Measurements from ENCODE around the gene TMEM120B.

TMEM120B gene

DNA sequence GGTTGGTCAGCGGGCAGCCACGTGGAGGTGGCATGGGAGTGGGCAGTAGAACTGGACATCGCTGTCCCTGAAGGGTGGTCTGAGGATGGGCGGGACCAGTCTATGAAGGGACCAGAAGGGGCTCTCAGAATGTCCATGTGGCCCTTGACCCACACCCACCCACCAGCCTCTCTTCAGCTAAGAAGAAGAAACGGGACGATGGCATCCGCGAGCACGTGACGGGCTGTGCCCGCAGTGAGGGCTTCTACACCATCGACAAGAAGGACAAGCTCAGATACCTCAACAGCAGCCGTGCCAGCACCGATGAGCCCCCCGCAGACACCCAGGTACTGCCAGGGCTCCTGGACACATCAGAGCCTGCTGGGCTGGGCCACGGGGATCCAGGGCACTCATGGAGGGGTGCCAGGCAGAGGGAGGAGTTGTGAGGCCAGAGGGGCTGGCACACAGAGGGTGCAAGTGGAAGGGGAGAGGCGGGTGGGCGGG lies 112.5 kb downstream of the TMEM120B start:
- no peak overlapping the region for H3K4me3 ChIP-seq (ENCODE audit: insufficient read depth, low read depth, low read length, poor library complexity, severe bottlenecking)
- H3K27ac ChIP-seq (ENCODE audit: insufficient read depth, low read length, poor library complexity, severe bottlenecking), result no peak overlapping the region
- DNase-seq, result no peak

DNA sequence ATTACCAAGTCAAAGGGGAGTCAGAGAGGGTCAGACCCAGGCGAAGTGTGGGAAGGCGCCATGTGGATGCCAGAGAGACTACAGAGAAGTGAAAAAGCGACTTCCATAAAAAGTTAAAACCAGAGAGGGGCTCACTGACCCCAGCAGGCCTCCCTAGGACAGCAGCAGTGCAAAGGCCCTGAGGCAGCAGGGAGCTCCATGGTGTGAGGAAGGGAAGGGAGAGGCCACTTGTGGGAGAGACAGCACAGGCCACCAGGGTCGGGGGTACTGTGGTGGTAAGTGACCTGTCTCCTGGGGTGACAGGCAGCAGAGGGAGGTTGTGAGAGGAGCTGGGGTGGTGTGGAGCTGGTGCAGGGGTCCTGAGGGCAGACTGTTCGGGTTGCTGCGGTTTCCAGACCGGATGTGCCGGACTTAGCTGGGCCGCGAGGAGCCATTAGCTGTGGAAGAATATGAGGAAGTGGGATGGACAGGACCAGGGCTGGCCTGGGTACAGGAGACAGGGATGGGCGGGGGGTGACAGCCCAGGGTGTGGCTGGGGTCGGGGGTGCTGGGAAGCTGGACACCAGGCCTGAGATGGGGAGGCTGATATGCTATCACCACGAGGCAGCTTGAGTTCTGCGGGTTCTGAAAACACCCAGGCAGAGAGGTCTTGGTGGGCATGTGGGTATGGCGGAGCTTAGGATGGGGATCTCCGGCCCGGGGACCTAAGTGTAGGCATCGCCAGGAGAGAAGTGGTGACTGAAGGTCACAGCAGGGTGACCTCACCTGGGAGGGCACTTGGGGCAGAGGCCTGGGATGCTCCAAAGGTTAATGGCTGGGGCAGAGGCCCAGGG lies 114.0 kb downstream of the TMEM120B start:
- H3K4me1 ChIP-seq (ENCODE audit: control insufficient read depth, insufficient read depth, low read length, poor library complexity, severe bottlenecking), result no peaks in the 10 kb centered on the region

More for the DNA sequence above, 112.5 kb downstream of the TMEM120B start:
- Histone ChIP-seq H3K27me3 (replicated peaks; ENCODE audit: control insufficient read depth, insufficient read depth, low read length, poor library complexity, severe bottlenecking) (no peaks in the 10 kb centered on the region), H3K36me3 (ENCODE audit: control insufficient read depth, insufficient read depth, low read length) (peaks cover 77% of the 10 kb centered on the region), H3K4me1 (ENCODE audit: control insufficient read depth, insufficient read depth, low read length, poor library complexity, severe bottlenecking) (no peaks in the 10 kb centered on the region), H3K9me3 (ENCODE audit: control insufficient read depth, low read length) (no peaks in the 10 kb centered on the region)

DNA sequence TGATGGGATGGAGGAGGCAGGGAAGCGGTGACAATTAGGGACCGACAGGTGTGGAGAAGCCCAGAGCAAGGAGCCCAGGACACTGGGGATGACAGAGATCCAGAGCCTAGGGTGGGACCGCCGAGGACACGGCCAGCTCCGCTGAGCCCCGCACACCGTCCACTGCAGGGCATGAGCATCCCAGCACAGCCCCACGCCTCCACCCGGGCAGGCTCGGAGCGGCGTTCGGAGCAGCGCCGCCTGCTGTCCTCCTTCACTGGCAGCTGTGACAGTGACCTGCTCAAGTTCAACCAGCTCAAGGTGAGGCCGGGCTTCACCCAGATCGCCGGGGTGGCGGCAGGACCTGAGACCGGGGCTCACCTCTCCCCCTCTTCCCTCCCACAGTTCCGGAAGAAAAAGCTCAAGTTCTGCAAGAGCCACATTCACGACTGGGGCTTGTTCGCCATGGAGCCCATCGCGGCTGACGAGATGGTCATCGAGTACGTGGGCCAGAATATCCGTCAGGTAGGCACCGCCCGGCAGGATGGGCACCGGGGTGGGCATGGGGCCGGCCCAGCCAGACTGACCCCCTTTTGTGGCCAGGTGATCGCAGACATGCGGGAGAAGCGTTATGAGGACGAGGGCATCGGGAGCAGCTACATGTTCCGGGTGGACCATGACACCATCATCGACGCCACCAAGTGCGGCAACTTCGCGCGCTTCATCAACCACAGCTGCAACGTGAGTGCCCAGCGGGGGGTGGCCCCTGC lies 115.0 kb downstream of the TMEM120B start:
- Histone ChIP-seq H3K4me1 (ENCODE audit: control insufficient read depth, insufficient read depth, low read length, poor library complexity, severe bottlenecking) (no peaks in the 10 kb centered on the region), H3K4me3 (ENCODE audit: insufficient read depth, low read depth, low read length, poor library complexity, severe bottlenecking) (no peak overlapping the region), H3K27me3 (replicated peaks; ENCODE audit: control insufficient read depth, insufficient read depth, low read length, poor library complexity, severe bottlenecking) (no peaks in the 10 kb centered on the region), H3K36me3 (ENCODE audit: control insufficient read depth, insufficient read depth, low read length) (peaks cover 75% of the 10 kb centered on the region), H3K27ac (ENCODE audit: insufficient read depth, low read length, poor library complexity, severe bottlenecking) (no peak overlapping the region), H3K9me3 (ENCODE audit: control insufficient read depth, low read length) (no peaks in the 10 kb centered on the region)
- no peak for DNase-seq

More for the DNA sequence above, 114.0 kb downstream of the TMEM120B start:
- no peaks in the 10 kb centered on the region for H3K9me3 ChIP-seq (ENCODE audit: control insufficient read depth, low read length)
- H3K27me3 ChIP-seq (replicated peaks; ENCODE audit: control insufficient read depth, insufficient read depth, low read length, poor library complexity, severe bottlenecking), result no peaks in the 10 kb centered on the region
- no peak for DNase-seq
- H3K4me3 ChIP-seq (ENCODE audit: insufficient read depth, low read depth, low read length, poor library complexity, severe bottlenecking), result no peak overlapping the region
- H3K36me3 ChIP-seq (ENCODE audit: control insufficient read depth, insufficient read depth, low read length), result peaks cover 78% of the 10 kb centered on the region
- H3K27ac ChIP-seq (ENCODE audit: insufficient read depth, low read length, poor library complexity, severe bottlenecking), result no peak overlapping the region

DNA sequence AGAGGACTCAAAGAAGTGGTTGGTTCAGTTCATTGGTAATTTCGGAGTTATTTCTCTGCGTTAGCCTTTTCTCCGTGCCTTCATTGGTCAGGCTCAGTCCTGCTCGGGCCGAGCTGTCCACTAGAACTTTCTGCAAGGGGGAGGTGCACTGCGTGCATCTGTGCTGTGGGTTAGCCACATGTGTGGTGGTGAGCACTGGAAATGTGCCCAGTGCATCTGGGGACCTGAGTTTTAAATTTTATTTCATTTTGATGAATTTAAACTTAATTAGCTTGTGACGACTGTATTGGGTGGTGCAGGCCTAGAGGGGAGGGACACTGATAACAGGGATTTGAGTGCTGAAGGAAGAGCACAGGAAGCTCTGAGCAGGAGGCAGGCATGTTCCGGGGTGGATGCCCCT lies 115.8 kb downstream of the TMEM120B start:
- Histone ChIP-seq H3K4me1 (ENCODE audit: control insufficient read depth, insufficient read depth, low read length, poor library complexity, severe bottlenecking) (no peaks in the 10 kb centered on the region), H3K27me3 (replicated peaks; ENCODE audit: control insufficient read depth, insufficient read depth, low read length, poor library complexity, severe bottlenecking) (no peaks in the 10 kb centered on the region), H3K4me3 (ENCODE audit: insufficient read depth, low read depth, low read length, poor library complexity, severe bottlenecking) (no peak overlapping the region), H3K27ac (ENCODE audit: insufficient read depth, low read length, poor library complexity, severe bottlenecking) (no peak overlapping the region), H3K36me3 (ENCODE audit: control insufficient read depth, insufficient read depth, low read length) (peaks cover 70% of the 10 kb centered on the region), H3K9me3 (ENCODE audit: control insufficient read depth, low read length) (no peaks in the 10 kb centered on the region)
- no peak for DNase-seq

DNA sequence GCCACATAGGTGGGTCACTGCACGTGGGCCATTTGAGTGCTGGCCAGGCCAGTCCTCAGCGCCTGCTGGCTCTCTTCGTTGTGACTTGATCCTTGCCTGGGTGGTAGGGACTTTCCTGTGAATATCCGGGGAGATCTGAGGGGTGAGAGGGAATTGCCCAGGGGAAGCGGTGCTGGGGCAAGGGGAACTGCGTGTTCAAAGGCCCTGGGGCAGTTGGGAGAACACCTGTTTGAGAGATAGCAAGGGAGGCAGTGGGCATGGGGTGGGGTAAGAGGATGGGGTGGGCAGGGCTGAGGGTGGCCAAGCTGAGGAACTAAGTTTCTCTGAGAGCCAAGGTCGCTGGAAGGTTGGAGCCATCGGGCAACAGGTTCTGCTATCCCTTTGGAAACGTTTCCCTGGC lies 116.3 kb downstream of the TMEM120B start:
- Histone ChIP-seq H3K4me3 (ENCODE audit: insufficient read depth, low read depth, low read length, poor library complexity, severe bottlenecking) (no peak overlapping the region), H3K27ac (ENCODE audit: insufficient read depth, low read length, poor library complexity, severe bottlenecking) (no peak overlapping the region), H3K9me3 (ENCODE audit: control insufficient read depth, low read length) (no peaks in the 10 kb centered on the region), H3K27me3 (replicated peaks; ENCODE audit: control insufficient read depth, insufficient read depth, low read length, poor library complexity, severe bottlenecking) (no peaks in the 10 kb centered on the region), H3K36me3 (ENCODE audit: control insufficient read depth, insufficient read depth, low read length) (peaks cover 65% of the 10 kb centered on the region), H3K4me1 (ENCODE audit: control insufficient read depth, insufficient read depth, low read length, poor library complexity, severe bottlenecking) (no peaks in the 10 kb centered on the region)
- no peak for DNase-seq

DNA sequence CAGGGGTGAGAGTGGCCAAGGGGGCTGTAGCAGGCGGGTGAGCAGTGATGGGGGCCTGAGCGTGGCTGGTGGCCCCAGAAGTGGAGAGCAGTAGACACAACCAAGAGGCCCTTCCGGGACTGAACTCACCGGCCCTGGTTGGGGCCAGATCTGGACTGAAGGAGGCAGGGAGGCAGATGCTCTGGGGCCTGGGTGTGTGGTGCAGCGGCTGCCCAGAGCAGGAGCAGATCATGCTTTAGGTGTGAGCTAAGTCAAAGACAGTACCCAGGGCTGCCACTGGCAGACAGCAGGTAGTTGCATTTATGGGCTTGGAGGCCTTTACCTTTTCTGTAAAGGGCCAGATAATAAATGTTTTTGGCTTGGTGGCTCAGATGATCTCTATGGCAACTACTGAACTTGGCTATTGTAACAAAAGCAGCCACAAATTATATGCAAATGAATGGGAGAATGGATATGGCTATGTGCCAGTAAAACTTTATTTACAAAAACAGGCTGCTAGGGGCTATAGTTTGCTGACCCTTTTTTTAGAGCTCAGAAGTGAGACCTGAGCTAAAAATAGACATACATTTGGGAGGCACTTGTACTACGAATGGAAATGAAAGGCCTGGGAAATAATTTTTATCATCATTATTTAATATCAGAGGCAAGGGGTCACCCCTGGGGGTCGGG lies 116.8 kb downstream of the TMEM120B start:
- H3K36me3 ChIP-seq (ENCODE audit: control insufficient read depth, insufficient read depth, low read length), result peaks cover 61% of the 10 kb centered on the region
- H3K27me3 ChIP-seq (replicated peaks; ENCODE audit: control insufficient read depth, insufficient read depth, low read length, poor library complexity, severe bottlenecking), result no peaks in the 10 kb centered on the region
- no peak overlapping the region for H3K4me3 ChIP-seq (ENCODE audit: insufficient read depth, low read depth, low read length, poor library complexity, severe bottlenecking)
- H3K4me1 ChIP-seq (ENCODE audit: control insufficient read depth, insufficient read depth, low read length, poor library complexity, severe bottlenecking), result no peaks in the 10 kb centered on the region
- DNase-seq, result no peak
- H3K9me3 ChIP-seq (ENCODE audit: control insufficient read depth, low read length), result no peaks in the 10 kb centered on the region
- no peak overlapping the region for H3K27ac ChIP-seq (ENCODE audit: insufficient read depth, low read length, poor library complexity, severe bottlenecking)

DNA sequence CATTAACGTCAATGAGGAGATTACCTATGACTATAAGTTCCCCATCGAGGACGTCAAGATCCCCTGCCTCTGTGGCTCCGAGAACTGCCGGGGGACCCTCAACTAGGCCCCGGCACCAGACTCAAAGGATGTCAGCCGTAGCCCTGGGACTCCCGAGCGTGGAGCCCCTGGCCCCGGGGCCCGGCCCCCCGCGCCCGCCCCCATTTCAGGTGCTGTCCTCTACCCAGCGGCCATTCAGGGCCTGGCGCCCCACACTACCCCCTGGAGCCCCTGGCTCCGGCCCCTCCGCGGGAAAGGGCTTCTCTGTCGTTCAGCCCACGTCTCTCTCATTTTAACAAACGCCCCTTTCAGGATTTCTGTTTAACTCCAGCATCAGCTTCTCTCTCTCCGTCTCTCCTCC lies 117.6 kb downstream of the TMEM120B start:
- no peak for DNase-seq
- Histone ChIP-seq H3K4me1 (ENCODE audit: control insufficient read depth, insufficient read depth, low read length, poor library complexity, severe bottlenecking) (no peaks in the 10 kb centered on the region), H3K4me3 (ENCODE audit: insufficient read depth, low read depth, low read length, poor library complexity, severe bottlenecking) (no peak overlapping the region), H3K27ac (ENCODE audit: insufficient read depth, low read length, poor library complexity, severe bottlenecking) (no peak overlapping the region), H3K27me3 (replicated peaks; ENCODE audit: control insufficient read depth, insufficient read depth, low read length, poor library complexity, severe bottlenecking) (no peaks in the 10 kb centered on the region), H3K9me3 (ENCODE audit: control insufficient read depth, low read length) (no peaks in the 10 kb centered on the region), H3K36me3 (ENCODE audit: control insufficient read depth, insufficient read depth, low read length) (peaks cover 61% of the 10 kb centered on the region)

DNA sequence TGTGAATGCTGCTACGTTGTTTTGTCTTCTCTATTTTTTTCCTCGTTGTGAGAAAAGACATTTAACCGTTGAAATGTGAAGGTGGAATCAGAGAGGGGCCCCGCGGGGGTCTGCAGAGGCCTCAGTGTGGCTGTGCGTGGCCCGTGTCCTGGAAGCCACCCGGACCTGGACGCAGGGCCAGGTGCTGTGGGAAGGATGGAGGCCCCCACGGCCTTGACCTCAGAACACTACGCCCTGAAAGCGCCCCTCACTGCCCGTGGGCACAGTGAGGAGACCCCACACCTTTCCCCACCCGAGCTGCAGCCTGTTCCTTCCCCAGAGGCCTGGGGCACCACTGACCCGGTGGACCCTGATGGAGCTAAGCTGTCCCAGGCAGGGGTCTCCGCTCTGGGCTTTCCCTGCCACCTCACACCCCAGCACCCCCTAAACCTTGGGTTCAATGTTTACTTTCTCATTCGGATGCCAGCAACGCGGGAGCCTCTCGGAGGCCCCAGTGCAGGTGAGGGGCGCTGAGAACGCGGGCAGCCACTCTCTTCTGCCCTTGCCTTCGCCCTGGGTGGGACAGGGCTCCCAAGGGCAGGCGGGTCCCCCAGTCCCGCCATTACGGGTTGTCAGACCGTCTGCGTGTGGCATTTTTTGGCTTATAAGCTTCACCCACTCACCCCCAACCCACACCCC lies 118.2 kb downstream of the TMEM120B start:
- no peak overlapping the region for H3K4me3 ChIP-seq (ENCODE audit: insufficient read depth, low read depth, low read length, poor library complexity, severe bottlenecking)
- no peak overlapping the region for H3K27ac ChIP-seq (ENCODE audit: insufficient read depth, low read length, poor library complexity, severe bottlenecking)
- peaks cover 61% of the 10 kb centered on the region for H3K36me3 ChIP-seq (ENCODE audit: control insufficient read depth, insufficient read depth, low read length)
- no peak for DNase-seq
- H3K9me3 ChIP-seq (ENCODE audit: control insufficient read depth, low read length), result no peaks in the 10 kb centered on the region
- H3K4me1 ChIP-seq (ENCODE audit: control insufficient read depth, insufficient read depth, low read length, poor library complexity, severe bottlenecking), result no peaks in the 10 kb centered on the region
- H3K27me3 ChIP-seq (replicated peaks; ENCODE audit: control insufficient read depth, insufficient read depth, low read length, poor library complexity, severe bottlenecking), result no peaks in the 10 kb centered on the region
